Panc1 (cell line): Measurements from ENCODE around the gene SLC30A7.

Experiments used
- POLR2AphosphoS5 ChIP-seq: IDR thresholded peaks from 2 replicates; pipeline ENCODE4 v1.6.1; 2012; ENCODE audit warnings: mild to moderate bottlenecking, low read depth, low read length, moderate library complexity
- TCF7L2 ChIP-seq: IDR thresholded peaks from 2 replicates; pipeline ENCODE4 v1.6.1; 2011; ENCODE audit warnings: mild to moderate bottlenecking, low read depth, low read length, inconsistent platforms

DNA sequence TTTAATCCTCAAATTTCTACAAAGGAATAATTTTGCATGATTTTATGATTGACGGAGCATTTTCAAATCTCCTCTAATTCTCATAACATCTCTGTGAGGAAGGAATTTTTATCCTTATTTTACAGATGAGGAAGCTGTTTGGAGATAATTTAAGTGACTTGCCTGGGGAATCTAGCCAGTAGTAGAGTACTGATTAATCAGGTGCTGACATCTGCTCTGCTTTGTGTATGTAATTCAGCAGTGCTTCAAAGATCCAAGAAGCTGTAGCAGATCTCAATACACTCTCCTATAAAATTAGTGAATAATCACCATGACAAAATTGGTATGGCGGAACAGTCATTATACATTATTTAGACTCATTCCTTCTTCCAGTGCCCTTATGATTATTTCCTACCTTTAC, 83.7 kb downstream of the SLC30A7 start:
- no peak for TF ChIP-seq TCF7L2
- no peak for TF ChIP-seq POLR2AphosphoS5
